HEK293 (cell line): ENCODE measurements around the gene HGF.
A peak's percentile ranks its signal among the peaks of the same experiment; 100 is the strongest.
"Not testable (repeated sequence)": the region's sequence is repeated elsewhere in the genome, so short reads cannot be mapped to it uniquely, and the experiment has no call there.

Experiments
- CTCF ChIA-PET: fragments of 350-600 bp; formaldehyde crosslinking; extraction: SDS; loops from one replicate; lab custom pipeline; 2021; ENCODE audit warnings: antibody characterized with exemption; lab: Yijun Ruan, JAX
- POLR2A ChIA-PET: fragments of 300-600 bp; formaldehyde crosslinking; extraction: SDS; loops from one replicate; lab custom pipeline; 2020; ENCODE audit warnings: antibody characterized with exemption, inconsistent platforms; lab: Yijun Ruan, JAX
- H3K27ac ChIP-seq: fragments of 200-500 bp; sonication (Bioruptor generic); 2 replicates; pipeline ENCODE4 v1.5.1; 2014; ENCODE audit warnings: low read depth, low read length, control low read depth, inconsistent platforms; ENCODE audit errors: extremely low read depth
- H3K36me3 ChIP-seq, 2 experiments: fragments of 200-500 bp in 1 of 2; sonication (Bioruptor generic) in 1 of 2; 1 replicate in 1 of 2; 2 replicates in 1 of 2; pipeline ENCODE4 v1.5.1; 2014 to 2017; ENCODE audit warnings: inconsistent platforms in 2 of 2, low read length in 2 of 2; ENCODE audit not compliant: control insufficient read depth in 2 of 2, insufficient read depth in 1 of 2
- H3K4me1 ChIP-seq: fragments of 200-500 bp; sonication (Bioruptor generic); 2 replicates; pipeline ENCODE4 v1.5.1; 2014; ENCODE audit warnings: mild to moderate bottlenecking, low read length, inconsistent platforms; ENCODE audit not compliant: control insufficient read depth, insufficient read depth
- H3K4me3 ChIP-seq: 2 replicates; pipeline ENCODE4 v1.5.1; 2011; ENCODE audit warnings: low read depth, mild to moderate bottlenecking, control low read depth, low read length, moderate library complexity
- H3K9me3 ChIP-seq: fragments of 200-500 bp; sonication (Bioruptor generic); 2 replicates; pipeline ENCODE4 v1.5.1; 2014; ENCODE audit warnings: low read depth, low read length, inconsistent platforms; ENCODE audit not compliant: control insufficient read depth, insufficient read depth
- FEZF1 ChIP-seq: fragments of 450-650 bp; formaldehyde crosslinking; IDR thresholded peaks from 2 replicates; pipeline ENCODE4 v1.5.1; 2016; ENCODE audit warnings: missing biosample characterization, missing genetic modification characterization
- GLIS1 ChIP-seq: fragments of 450-650 bp; formaldehyde crosslinking; IDR thresholded peaks from 2 replicates; pipeline ENCODE4 v1.5.1; 2016; ENCODE audit warnings: missing biosample characterization, missing genetic modification characterization
- KLF10 ChIP-seq: fragments of 450-650 bp; IDR thresholded peaks from 2 replicates; pipeline ENCODE4 v1.5.1; 2018; ENCODE audit warnings: missing biosample characterization, mild to moderate bottlenecking, missing genetic modification characterization
- KLF16 ChIP-seq: fragments of 450-650 bp; formaldehyde crosslinking; IDR thresholded peaks from 2 replicates; pipeline ENCODE4 v1.5.1; 2017; ENCODE audit warnings: missing biosample characterization, missing genetic modification characterization
- MZF1 ChIP-seq: fragments of 450-650 bp; formaldehyde crosslinking; IDR thresholded peaks from 2 replicates; pipeline ENCODE4 v1.5.1; 2017; ENCODE audit warnings: missing biosample characterization, missing genetic modification characterization, borderline replicate concordance
- SCRT1 ChIP-seq: fragments of 450-650 bp; formaldehyde crosslinking; IDR thresholded peaks from 2 replicates; pipeline ENCODE4 v1.5.1; 2016; ENCODE audit warnings: missing biosample characterization, missing genetic modification characterization, borderline replicate concordance
- ZEB2 ChIP-seq: fragments of 450-650 bp; formaldehyde crosslinking; IDR thresholded peaks from 2 replicates; pipeline ENCODE4 v1.5.1; 2016; ENCODE audit warnings: missing biosample characterization, missing genetic modification characterization
- ZNF10 ChIP-seq: fragments of 450-650 bp; formaldehyde crosslinking; IDR thresholded peaks from 2 replicates; pipeline ENCODE4 v1.5.1; 2017; ENCODE audit warnings: missing biosample characterization, missing genetic modification characterization
- ZNF112 ChIP-seq: fragments of 450-650 bp; formaldehyde crosslinking; IDR thresholded peaks from 2 replicates; pipeline ENCODE4 v1.5.0; 2017; ENCODE audit warnings: missing biosample characterization, missing genetic modification characterization
- ZNF239 ChIP-seq: fragments of 450-650 bp; formaldehyde crosslinking; IDR thresholded peaks from 2 replicates; pipeline ENCODE4 v1.5.1; 2016; ENCODE audit warnings: missing biosample characterization, missing genetic modification characterization
- ZNF335 ChIP-seq: fragments of 450-650 bp; formaldehyde crosslinking; conservative IDR thresholded peaks from 2 replicates; pipeline ENCODE4 v1.5.1; 2016; ENCODE audit warnings: missing biosample characterization, missing genetic modification characterization
- ZNF341 ChIP-seq: fragments of 450-650 bp; formaldehyde crosslinking; IDR thresholded peaks from 2 replicates; pipeline ENCODE4; 2016; ENCODE audit warnings: low read depth, missing biosample characterization, missing genetic modification characterization
- ZNF350 ChIP-seq: fragments of 450-650 bp; formaldehyde crosslinking; IDR thresholded peaks from 2 replicates; pipeline ENCODE4 v1.5.0; 2017; ENCODE audit warnings: missing biosample characterization, mild to moderate bottlenecking, missing genetic modification characterization
- ZNF37A ChIP-seq: fragments of 450-650 bp; IDR thresholded peaks from 2 replicates; pipeline ENCODE4 v1.5.1; 2018; ENCODE audit warnings: missing biosample characterization, missing genetic modification characterization
- ZNF473 ChIP-seq: fragments of 450-650 bp; formaldehyde crosslinking; IDR thresholded peaks from 2 replicates; pipeline ENCODE4 v1.5.1; 2017; ENCODE audit warnings: missing biosample characterization, missing genetic modification characterization
- ZNF510 ChIP-seq: fragments of 450-650 bp; formaldehyde crosslinking; IDR thresholded peaks from 2 replicates; pipeline ENCODE4 v1.5.1; 2018; ENCODE audit warnings: mild to moderate bottlenecking, missing genetic modification characterization, missing biosample characterization; ENCODE audit not compliant: insufficient replicate concordance
- ZNF747 ChIP-seq: fragments of 450-650 bp; formaldehyde crosslinking; IDR thresholded peaks from 2 replicates; pipeline ENCODE4 v1.5.1; 2016; ENCODE audit warnings: missing biosample characterization, missing genetic modification characterization
- TF ChIP-seq, protein P1 (sequence below): fragments of 450-650 bp; formaldehyde crosslinking; IDR thresholded peaks from 2 replicates; pipeline ENCODE4 v1.5.1; 2017; ENCODE audit warnings: missing biosample characterization, missing genetic modification characterization
- TF ChIP-seq, protein P2 (sequence below): fragments of 450-650 bp; formaldehyde crosslinking; IDR thresholded peaks from 2 replicates; pipeline ENCODE4 v1.5.1; 2016; ENCODE audit warnings: missing biosample characterization, missing genetic modification characterization
- TF ChIP-seq, protein P3 (sequence below): fragments of 450-650 bp; formaldehyde crosslinking; IDR thresholded peaks from 2 replicates; pipeline ENCODE4 v1.5.1; 2016; ENCODE audit warnings: missing biosample characterization, missing genetic modification characterization
- TF ChIP-seq, protein P4 (sequence below): fragments of 450-650 bp; formaldehyde crosslinking; IDR thresholded peaks from 2 replicates; pipeline ENCODE4 v1.5.1; 2016; ENCODE audit warnings: missing biosample characterization, missing genetic modification characterization

The HGF gene

DNA sequence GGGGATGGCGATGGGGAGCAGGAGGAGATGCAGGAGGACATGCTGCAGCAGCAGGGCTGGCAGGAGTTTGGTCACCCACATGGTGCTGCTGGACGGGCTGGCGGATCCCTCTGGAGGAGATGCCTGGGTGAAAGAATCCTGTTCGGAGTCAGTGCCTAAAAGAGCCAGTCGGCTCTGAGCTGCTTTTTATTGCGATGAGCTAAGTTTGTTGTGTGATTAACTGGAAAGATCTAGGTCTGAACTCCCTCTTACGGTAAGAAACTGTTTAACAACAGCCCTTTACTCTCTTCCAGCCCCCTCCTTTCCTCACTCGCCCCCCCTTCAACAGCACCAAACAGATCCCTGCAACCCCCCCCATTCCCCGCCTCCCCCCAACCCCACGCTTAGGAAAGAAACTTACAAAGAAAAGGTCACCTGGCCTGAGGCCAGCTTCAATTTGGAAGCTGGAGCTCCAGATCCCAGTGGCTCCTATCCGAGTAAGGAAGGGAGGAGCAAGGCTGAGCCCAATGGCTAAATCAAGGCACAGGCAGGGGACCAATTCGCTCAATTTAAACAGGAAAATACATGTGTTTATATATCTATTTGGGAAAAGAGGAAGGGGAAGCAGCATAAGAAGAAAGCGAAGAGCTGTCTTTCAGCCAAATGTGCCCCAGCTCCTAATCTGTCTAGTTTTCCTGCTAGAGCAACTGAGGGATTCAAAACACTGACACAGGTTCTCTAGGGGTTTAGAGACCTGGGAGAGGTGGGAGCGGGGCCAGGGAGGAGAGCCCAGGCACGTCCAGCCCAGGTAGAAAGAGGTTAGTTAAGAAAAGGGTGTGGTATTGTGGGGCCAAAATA lies at the start of gene HGF:
TSS of gene HGF (minus strand) at position 157 of the 837 bp plus-strand sequence. CDS start at position 81, 76 bp downstream.
- Histone ChIP-seq H3K4me3 (no peak within 1 kb of the TSS), H3K27ac (no peak within 1 kb of the TSS), H3K9me3 (no peaks in the 10 kb centered on the region), H3K4me1 (no peaks in the 10 kb centered on the region), H3K36me3 (no peaks in the 10 kb centered on the region)
- POLR2A ChIA-PET: no interaction called here
- TF ChIP-seq, protein P1, sequence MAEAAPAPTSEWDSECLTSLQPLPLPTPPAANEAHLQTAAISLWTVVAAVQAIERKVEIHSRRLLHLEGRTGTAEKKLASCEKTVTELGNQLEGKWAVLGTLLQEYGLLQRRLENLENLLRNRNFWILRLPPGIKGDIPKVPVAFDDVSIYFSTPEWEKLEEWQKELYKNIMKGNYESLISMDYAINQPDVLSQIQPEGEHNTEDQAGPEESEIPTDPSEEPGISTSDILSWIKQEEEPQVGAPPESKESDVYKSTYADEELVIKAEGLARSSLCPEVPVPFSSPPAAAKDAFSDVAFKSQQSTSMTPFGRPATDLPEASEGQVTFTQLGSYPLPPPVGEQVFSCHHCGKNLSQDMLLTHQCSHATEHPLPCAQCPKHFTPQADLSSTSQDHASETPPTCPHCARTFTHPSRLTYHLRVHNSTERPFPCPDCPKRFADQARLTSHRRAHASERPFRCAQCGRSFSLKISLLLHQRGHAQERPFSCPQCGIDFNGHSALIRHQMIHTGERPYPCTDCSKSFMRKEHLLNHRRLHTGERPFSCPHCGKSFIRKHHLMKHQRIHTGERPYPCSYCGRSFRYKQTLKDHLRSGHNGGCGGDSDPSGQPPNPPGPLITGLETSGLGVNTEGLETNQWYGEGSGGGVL: peak; percentile 68
- no peak for TF ChIP-seq MZF1
- no peak for TF ChIP-seq ZNF239 (tag by site-specific recombination)
- TF ChIP-seq, protein P2, sequence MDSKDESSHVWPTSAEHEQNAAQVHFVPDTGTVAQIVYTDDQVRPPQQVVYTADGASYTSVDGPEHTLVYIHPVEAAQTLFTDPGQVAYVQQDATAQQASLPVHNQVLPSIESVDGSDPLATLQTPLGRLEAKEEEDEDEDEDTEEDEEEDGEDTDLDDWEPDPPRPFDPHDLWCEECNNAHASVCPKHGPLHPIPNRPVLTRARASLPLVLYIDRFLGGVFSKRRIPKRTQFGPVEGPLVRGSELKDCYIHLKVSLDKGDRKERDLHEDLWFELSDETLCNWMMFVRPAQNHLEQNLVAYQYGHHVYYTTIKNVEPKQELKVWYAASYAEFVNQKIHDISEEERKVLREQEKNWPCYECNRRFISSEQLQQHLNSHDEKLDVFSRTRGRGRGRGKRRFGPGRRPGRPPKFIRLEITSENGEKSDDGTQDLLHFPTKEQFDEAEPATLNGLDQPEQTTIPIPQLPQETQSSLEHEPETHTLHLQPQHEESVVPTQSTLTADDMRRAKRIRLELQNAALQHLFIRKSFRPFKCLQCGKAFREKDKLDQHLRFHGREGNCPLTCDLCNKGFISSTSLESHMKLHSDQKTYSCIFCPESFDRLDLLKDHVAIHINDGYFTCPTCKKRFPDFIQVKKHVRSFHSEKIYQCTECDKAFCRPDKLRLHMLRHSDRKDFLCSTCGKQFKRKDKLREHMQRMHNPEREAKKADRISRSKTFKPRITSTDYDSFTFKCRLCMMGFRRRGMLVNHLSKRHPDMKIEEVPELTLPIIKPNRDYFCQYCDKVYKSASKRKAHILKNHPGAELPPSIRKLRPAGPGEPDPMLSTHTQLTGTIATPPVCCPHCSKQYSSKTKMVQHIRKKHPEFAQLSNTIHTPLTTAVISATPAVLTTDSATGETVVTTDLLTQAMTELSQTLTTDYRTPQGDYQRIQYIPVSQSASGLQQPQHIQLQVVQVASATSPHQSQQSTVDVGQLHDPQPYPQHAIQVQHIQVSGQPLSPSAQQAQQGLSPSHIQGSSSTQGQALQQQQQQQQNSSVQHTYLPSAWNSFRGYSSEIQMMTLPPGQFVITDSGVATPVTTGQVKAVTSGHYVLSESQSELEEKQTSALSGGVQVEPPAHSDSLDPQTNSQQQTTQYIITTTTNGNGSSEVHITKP (tag by site-specific recombination): peak; percentile 2
- TF ChIP-seq KLF10 (tag by site-specific recombination): no peak
- no peak for TF ChIP-seq ZNF112 (tag by site-specific recombination)
- TF ChIP-seq ZEB2 (tag by site-specific recombination): no peak
- TF ChIP-seq, protein P3, sequence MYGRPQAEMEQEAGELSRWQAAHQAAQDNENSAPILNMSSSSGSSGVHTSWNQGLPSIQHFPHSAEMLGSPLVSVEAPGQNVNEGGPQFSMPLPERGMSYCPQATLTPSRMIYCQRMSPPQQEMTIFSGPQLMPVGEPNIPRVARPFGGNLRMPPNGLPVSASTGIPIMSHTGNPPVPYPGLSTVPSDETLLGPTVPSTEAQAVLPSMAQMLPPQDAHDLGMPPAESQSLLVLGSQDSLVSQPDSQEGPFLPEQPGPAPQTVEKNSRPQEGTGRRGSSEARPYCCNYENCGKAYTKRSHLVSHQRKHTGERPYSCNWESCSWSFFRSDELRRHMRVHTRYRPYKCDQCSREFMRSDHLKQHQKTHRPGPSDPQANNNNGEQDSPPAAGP (tag by site-specific recombination): no peak
- no peak for TF ChIP-seq FEZF1 (tag by site-specific recombination)
- TF ChIP-seq ZNF350: no peak
- 0 out of 2 replicates have a peak, but pooled peaks have one; percentile 48 for TF ChIP-seq ZNF335
- TF ChIP-seq, protein P4, sequence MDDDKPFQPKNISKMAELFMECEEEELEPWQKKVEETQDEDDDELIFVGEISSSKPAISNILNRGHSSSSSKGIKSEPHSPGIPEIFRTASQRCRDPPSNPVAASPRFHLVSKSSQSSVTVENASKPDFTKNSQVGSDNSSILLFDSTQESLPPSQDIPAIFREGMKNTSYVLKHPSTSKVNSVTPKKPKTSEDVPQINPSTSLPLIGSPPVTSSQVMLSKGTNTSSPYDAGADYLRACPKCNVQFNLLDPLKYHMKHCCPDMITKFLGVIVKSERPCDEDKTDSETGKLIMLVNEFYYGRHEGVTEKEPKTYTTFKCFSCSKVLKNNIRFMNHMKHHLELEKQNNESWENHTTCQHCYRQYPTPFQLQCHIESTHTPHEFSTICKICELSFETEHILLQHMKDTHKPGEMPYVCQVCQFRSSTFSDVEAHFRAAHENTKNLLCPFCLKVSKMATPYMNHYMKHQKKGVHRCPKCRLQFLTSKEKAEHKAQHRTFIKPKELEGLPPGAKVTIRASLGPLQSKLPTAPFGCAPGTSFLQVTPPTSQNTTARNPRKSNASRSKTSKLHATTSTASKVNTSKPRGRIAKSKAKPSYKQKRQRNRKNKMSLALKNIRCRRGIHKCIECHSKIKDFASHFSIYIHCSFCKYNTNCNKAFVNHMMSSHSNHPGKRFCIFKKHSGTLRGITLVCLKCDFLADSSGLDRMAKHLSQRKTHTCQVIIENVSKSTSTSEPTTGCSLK: no peak
- no peak for TF ChIP-seq ZNF10 (tag by site-specific recombination)
- TF ChIP-seq ZNF341 (tag by site-specific recombination): 0 out of 2 replicates have a peak, but pooled peaks have one; percentile 22
- CTCF ChIA-PET: no interaction called here

DNA sequence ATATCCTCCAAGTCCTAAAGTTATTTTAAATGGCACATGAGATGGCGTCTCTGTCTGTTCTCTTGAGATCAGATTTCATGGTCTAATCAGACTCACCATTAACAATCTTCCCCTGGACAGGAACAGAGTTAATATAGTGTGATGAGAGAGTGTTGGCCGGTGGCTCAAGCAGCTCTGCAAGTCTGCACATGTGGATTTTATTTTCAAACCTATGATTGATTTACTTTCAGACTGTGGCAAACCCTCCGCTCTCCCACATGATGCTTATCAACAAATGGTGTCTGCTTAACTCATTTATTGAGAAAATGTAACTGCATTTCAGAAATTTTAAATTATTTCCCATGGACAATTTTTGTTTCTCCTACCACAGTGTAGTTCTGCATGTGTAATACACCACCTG lies 46.5 kb upstream of the HGF start:
- H3K4me1 ChIP-seq: no peaks in the 10 kb centered on the region
- no peaks in the 10 kb centered on the region for H3K36me3 ChIP-seq
- no peak overlapping the region for H3K27ac ChIP-seq
- no peaks in the 10 kb centered on the region for H3K9me3 ChIP-seq
- CTCF ChIA-PET: no interaction called here
- no peak overlapping the region for H3K4me3 ChIP-seq
- TF ChIP-seq KLF16 (tag by site-specific recombination): no peak
- no peak for TF ChIP-seq ZNF510
- TF ChIP-seq GLIS1: 0 out of 2 replicates have a peak, but pooled peaks have one; percentile 11
- TF ChIP-seq ZNF473: no peak
- no peak for TF ChIP-seq SCRT1 (tag by site-specific recombination)
- TF ChIP-seq ZNF747 (tag by site-specific recombination): no peak
- no peak for TF ChIP-seq ZNF37A (tag by site-specific recombination)
- POLR2A ChIA-PET: no interaction called here

DNA sequence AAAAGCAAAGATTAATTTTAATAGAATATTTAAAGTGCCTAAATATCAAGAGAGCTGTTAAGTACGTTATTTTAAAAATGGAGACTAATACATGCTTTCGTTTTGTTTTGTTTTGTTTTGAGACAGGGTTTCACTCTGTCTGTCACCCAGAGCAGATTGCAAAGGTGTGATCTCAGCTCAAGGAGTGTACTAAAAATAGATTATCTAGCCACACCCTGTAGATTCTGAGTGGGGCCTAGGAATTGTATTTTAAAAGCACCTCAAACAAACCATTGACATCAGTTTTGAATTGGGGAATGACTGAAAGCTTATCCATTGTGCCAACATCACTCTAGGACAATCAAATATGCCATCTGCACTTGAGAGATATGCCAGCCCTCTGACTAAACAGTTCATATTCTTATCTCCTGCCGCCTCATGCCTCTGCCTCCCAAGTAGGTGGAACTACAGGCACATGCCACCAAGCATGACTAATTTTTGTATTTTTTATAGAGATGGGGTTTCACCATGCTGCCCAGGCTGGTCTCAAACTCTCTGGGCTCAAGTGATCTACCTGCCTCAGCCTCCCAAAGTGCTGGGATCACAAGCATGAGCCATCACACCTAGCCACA lies 43.1 kb upstream of the HGF start:
- H3K9me3 ChIP-seq, H3K27ac ChIP-seq, CTCF ChIA-PET, POLR2A ChIA-PET, H3K4me3 ChIP-seq, H3K36me3 ChIP-seq, H3K4me1 ChIP-seq: not testable (repeated sequence)
